GM21576 (cell line): ENCODE measurements around the gene DOK1.

Source experiments
- ATAC-seq: cut with Tn5 transposase; IDR thresholded peaks from one replicate; pipeline ENCODE4 v1.9.1; 2021; ENCODE audit warnings: mild to moderate bottlenecking, moderate library complexity; ENCODE audit not compliant: unreplicated experiment

The DOK1 gene

DNA sequence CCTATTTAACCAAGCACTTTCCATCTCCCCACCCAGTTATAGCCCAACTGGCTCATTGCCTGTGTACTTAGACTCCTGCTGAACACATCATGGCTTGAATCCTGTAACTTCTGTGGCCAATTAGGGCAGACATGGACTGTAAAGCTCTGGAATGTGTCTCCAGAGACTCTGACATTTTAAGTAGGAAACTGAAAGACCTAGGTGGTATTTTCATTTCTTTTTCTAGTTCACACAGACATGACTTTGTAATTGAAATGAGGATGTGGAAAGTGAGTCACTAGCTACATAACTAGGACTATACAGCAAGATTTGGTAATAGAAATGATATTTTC lies 12.2 kb downstream of the DOK1 start:
- ATAC-seq, result no peak

DNA sequence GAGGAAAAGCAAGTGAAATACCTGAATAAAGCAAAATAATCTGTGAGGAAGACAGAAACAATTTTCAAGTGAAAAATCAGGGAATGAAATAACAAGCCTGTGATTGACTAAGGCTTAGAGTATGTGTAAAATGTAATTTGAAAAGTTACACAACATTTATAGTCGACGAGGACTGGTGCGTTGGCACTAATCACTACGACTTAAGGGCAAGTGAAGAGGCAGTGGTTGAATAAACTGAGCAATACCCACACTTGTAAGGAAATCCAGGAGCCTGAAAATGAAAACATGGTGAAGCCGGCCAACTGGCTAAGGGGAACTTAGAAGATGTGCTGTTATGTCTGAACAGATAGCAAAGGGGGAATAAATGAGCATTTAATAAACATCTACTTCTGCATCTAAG lies 13.4 kb downstream of the DOK1 start:
- ATAC-seq, result no peak

DNA sequence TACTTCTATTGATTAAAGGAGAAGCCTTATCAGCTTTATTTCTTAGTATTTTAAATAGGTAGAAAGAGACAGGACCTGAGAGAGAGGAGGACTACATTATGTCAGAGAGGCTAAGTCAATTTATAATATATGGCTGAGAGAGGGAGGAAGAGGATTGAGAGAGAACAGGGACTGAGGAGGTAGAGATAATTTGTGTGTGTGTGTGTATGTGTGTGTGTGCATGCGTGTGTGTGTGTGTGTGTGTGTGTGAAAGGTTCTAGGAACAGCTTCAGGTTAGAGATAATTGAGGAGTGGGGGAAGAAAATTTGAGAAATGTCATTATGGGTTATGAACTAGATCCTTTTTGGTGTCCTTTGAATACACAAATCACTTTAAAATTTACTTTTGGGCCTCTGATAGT lies 15.2 kb downstream of the DOK1 start:
- ATAC-seq, result no peak

DNA sequence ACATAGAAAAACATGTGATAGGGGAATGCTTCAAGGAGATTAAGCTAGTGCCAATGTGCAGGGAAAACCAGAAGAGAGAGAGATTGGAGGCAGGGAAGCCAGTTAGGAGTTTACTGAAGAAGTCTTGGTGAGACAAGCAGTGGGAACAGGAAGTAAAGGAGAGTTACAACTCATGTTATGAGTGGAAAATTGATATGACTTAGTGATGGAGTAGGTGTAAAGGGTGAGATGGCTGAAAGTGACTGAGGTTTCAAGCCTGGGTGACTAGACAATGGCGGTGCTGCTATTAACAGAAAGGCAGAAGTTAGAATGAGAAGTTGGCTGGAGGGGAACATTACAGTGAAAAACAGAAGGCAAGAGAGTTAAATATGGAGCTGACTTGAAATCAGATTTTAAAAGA lies 16.5 kb downstream of the DOK1 start:
- ATAC-seq, result peak; percentile 61

DNA sequence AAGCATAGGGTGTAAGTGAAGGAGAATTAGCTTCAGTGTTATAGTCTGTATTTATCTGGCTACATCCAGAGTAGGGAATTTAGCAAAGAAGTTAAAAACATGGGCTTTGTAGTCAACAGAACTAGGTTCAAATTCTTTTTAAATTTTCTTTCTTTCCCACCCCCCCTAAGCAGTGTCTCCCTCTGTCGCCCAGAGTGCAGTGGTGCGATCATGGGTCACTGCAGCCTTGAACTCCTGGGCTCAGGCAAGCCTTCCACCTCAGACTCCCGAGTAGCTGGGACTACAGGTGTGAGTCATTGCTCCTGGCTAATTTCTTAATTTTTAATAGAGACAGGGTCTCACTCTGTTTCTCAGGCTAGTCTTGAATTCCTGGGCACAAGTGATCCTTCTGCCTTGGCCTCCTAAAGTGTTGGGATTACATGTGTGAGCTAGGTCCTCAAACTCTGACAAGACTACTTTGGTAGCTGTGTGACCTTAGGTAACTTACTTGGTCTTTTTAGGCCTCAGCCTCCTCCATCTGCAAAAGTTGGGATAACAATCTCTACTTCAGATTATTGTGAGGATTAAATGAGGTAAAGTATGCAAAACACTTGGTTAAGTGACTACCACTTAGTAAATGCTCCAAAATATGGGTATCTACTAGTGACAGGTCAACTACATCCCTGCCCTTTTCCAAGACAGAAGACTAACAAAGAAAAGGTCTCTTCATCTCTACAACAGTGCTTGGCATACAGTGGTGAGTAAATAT lies 17.8 kb downstream of the DOK1 start:
- ATAC-seq, result no peak

DNA sequence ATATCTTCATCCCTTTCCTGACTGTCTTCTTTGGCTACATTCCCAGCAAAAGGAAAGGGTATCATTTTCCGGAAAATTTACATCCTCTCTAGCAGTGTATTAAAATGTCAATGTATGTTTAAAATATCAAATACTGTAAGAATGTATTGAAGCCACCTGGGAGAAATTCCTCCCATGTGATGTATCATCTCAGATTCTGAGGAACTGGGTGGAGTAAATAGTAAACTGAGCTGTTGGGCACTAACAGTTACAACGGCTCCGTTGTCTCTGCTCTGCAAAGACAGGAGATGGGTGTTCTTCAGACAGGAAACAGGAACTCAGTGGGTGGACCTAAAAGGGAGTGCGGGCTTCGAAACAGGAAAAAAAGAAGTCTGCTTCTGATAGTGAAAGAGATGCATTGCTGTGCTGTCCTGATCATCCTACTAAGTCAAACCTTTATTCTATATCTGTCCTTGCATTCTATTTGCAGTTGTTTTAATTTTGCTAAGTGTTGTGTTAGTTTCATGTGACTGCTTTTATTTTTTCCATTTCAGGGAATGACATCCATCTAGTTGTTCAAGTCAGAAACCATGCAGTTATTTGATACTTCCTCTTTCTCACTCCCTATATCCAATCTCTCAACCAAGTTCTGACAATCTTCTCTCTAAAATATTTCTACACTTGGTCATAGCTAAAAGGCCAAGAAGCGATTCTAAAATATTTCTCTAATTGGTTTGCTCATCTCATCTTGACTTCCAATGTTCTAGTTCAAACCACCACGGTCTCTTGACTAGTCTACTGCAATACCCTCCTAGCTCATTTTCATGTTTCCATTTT lies 19.4 kb downstream of the DOK1 start:
- peak; percentile 42 for ATAC-seq

DNA sequence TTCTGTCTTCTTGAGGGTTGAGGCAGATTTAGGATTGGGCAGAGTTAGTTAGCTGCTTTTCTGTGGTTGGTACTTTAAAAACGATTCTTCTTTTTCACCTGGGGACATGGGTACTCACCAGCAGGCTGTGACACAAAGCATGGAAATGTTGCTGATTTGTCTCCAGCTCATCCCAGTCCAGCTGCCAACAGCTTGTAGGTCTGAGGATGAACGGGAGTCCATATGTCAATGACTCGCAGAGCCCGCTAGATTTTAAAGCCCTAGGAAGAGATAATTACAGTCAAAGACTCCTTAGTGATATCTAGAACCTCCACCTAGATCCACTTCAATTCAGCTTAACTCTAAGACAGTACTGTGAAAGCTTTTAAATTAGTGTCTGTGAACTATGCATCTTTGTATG lies 20.8 kb downstream of the DOK1 start:
- ATAC-seq, result no peak

DNA sequence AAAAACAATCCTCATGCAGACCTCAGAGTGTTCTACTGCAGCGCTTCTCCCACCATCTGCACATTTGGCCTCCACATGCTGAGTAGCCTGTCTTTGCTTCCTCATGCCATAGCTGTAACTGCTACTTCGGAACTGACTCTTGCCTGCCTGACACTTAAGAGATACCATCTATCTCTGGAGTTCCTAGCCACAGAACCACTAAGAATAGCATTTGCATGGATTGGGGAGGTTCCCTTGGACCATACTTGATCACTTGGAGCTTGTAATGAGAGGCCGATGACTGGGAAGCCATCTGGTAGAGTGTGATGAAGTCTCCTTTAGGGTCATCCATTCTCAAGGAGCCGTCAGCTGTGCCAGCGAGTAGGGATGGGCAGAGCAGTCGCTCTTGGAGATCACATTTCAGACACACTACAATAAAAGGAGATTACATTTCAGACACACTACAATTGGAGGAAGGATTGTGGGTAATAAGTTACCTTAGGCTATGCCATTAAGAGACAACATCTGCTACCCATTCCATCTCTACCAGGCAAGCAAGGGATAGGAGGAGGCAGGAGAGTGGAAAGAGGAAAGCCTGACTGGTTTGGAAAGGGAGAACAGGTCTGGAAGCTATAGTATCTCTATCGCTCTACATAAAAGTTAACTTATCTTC lies 21.8 kb downstream of the DOK1 start:
- no peak for ATAC-seq

DNA sequence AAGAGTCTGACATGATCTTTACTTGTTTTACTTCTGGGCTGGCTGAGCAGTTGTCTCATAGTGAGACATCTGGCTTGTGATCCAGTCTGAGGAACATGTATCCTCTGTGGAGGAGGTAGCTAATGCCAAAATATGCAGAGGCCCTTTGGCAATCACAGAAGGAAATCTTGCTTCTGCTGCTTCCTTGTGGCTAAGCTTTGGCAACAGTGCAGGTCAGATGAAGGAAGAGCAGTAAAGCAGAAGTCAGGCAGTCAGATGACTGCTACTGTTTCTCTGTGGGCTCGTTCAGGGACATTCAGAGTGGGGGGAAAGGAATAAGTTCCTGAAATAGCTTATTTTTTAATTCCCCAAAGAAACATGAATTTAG lies 22.3 kb downstream of the DOK1 start:
- ATAC-seq, result no peak

DNA sequence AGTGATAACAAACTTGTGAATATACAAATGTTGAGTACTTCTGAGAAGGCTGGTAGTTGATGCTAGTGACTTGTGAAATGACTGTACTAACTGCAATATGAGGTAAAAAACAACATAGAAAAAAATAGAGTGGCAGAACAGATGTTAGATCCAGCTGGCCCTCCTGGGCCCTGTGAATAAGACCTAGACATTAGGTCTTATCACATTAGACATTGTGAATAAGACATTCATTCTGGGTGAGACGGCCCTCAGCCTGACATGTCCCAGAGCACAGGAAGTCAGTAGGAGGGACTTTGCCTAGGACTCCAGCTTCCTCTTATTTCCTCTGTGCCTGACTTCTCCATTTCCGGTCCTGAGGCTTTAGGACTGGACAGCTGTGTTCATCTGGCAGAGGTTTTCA lies 22.9 kb downstream of the DOK1 start:
- ATAC-seq, result peak; percentile 41

DNA sequence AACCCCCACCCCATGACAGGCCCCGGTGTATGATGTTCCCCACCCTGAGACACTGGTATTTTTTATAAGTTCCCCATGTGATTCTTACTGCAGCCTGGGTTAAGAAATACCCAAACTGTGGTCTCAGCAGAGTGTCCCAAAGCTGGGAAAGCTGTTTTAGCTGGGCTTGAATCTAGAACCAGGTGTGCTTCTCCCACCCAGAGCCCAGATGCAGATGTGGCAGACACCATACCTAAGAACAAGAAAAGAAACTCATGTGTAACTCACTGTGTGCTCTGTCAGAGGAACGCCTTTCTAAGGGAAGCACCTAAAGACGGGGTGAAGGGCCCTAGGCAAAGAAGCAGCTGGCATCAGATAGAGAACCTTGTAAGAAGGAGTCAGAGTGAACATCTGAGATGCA lies 23.9 kb downstream of the DOK1 start:
- peak; percentile 46 for ATAC-seq

DNA sequence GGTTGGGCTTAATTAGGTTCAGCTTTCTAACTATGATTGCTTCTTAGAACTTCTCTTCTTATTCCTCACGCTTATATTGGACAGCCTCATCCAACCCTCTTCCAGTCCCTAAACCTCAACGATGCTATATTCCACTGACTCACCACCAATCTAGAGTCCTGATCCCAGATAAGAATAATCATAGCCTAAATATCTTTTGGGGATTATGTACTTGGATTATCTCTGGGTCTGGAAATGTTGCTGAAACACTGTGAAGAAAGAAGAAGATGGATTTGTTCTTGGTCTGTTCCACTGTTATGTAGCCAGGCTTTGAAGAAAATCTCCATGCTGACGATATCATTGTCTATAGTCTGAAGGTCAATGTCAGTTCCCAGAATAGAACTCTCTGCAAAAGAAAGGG lies 26.9 kb downstream of the DOK1 start:
- ATAC-seq, result no peak

DNA sequence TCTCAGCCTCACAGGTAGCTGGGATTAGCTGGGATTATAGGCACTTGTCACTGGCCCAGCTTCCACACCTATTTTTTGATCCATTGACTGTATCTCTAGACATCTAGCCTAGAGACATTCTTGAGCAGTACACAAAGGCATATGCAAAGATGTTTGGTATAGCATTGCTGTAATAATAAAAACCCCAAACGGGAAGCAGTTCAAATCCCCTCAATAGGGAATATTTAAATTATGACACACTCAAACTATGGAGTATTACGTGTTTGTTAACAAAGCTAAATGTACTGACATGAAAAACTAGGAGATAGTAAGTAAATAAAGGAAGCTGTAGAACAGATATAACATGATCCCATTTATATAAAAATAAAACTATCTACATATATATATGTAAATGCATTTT lies 27.7 kb downstream of the DOK1 start:
- no peak for ATAC-seq

DNA sequence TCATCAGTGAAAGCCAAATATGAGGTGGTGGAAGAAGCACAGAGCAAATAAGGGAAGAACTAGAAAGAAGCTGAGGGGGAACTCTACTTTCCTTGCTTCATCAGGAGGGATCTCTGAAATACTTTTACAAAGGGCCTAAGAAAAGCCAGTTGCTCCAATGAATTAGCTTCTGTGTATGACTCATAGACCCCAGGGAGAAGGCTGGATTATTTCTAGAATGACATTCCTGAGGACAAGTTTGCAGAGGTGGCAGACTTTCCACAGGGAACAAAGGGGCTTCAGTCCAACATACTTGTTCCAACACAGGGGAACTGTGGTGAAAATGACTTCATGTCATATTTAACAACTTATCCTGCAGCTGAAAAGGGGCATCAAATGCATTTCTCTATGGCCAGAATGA lies 29.0 kb downstream of the DOK1 start:
- no peak for ATAC-seq

DNA sequence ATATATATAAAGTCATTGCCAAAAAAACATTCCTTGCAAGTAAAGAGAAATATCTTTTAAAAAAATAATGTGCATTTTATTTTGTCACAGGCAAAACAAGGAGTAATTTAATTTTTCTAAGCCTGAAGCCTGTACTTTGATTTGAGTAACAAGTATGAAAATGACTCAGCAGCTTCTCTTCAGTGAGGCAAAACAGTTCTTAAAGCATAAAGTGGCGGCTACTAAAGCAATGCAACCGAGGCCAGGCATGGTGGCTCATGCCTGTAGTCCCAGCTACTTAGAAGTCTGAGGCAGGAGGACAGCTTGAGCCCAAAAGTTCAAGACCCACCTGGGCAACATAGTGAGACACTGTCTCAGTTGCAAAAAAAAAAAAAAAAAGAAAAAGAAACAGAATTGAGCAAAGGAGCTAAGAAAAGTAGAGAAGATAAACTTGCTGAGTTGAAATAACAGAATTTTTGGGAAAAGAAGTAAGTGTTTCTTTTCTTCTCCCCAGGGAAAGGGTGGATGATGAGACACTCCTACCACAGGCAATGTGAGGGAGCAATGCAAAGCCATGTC lies 29.6 kb downstream of the DOK1 start:
- ATAC-seq, result peak; percentile 52

DNA sequence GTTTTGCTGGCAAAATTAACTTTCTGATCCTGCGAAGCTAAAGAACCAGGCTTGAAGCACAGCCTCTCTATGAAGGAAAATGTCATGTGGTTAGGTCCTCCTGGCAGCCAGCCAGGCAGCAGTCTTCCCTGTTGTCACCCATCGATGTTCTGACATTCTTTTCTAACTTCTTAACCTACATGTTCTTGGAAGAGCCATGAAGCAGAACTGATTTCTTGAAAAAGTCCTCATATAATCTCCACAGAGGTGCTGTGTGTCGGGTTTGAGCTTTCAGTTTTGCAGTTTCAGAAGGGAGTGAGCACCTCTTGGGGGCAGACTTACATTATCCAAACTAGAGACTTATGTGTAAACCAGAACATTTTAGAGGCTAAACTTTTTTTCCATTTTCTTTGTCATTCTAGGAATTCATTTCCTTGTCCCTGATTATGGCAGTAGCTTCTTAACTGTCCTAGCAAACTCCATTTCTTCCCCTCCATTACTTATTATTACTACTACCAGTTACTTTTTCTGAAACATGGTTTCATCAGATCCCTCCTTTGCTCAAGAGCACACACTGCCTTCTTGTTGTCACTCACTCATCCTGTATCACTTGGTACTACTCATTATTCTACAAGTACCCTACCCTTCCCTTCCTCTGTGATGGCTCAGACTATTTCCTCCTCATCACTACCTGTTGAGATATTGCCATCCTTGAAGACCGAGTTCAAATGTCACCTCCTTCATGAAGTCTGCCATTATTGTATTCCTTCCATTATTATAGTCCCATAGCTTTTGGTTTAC lies 31.1 kb downstream of the DOK1 start:
- ATAC-seq, result peak; percentile 42

DNA sequence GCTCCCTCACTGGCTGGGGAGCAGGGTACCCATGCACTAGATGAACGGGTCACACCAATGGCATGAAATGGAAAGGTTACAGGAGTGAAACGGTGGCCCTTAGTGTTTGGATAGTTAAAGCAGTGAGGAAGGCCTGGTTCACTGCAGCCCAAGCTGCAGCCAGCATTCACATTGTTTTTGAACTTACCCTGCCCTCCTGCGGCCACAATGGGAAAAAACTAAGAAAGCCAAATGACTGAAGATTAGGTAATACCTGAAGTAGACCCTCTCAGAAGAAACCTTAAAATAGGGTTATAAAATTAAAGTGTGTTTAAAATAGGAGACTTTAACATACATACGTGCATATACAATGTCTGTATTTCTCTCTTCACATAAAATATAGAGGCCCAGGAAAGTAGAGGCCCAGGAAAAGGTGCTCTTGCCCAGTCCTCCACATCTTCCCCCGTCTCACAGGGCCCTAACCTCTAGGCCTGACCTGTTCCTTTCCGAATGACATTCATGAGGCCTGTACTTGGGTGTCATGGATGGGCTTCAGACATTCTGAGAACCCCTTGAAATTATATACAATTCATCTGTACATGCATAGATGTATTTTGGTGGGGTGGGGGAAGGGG lies 33.3 kb downstream of the DOK1 start:
- ATAC-seq, result peak; percentile 66

DNA sequence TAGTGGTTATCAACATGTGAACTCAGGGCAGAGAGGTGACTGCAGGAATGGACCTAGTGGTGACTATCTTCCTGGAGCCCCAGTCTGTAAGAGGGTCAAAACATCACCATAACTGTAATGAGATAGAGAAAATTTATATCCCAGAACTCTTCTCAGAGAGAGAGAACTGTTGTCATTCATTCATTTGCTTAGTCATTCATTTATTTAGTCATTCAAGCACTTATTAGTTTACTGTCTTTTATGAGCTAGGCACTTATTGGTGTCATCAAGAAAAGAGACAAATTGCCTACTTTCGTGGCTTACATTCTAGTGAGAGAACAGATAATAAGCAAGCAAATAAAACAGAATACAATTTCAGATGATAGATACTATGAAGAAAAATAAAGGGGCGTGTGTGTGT lies 34.1 kb downstream of the DOK1 start:
- no peak for ATAC-seq

DNA sequence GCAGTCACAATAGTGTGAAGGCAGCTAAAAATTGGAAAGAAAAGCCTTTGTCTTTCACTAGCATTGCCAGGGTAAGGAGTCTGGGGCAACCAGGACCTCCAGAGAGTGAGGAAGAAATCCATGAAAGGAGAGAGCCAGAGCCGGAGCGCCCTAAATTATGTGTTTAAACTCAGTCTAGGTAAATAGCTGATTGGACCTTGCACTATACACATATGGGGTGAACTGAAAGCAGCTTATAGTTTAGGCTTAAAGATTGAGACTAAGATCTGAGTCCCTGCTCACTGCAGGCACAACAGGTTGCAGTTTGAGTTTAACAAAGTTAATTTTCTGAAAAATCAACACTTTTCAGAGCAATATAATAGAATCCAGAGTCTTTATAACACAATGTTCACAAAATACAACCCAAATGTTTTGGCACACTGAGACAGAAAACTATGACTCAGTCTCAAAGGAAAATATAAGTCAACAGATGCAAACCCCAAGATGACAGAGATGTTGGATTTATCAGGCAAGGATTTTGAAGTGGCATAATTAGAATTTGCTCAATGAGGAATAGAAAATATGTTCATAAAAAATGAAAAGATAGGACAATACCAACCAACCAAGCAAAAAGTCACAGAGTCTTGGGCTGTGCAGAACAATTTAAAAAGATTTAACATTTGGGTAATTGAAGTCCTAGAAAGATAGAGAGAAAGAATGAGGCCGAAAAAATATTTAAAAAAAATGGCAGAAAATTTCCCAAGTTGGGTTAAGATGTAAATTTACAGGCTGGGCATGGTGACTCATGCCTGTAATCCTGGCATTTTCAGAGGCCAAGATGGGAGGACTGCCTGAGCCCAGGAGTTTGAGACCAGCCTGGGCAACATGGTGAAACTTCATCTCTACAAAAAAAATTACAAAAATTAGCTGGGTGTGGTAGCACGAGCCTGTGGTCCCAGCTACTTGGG lies 39.6 kb downstream of the DOK1 start:
- ATAC-seq, result no peak

DNA sequence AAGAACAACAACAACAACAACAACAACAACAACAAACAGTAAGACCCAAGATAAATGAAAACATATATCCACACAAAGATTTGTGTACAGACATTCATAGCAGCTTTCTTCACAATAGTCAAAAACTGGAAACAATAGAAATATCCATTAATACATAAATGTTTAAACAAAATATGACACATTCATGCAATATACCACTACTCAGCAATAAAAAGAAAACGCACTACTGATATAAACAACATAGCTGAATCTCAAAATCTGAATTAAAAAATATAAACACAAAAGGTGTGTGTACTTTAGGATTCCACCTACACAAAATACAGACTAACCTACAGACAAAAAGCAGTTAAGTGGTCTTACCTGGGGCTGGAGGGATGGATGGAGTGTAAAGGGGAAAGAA lies 42.1 kb downstream of the DOK1 start:
- no peak for ATAC-seq
